PC-9 (cell line): ENCODE measurements around the gene PBX4. TPM values are rescaled to one million over a fixed set of nuclear protein-coding genes. Genes with fewer than 3 reads are reported as not detected.
A peak's percentile ranks its signal among the peaks of the same experiment; 100 is the strongest.
"Not testable (repeated sequence)": the region's sequence is repeated elsewhere in the genome, so short reads cannot be mapped to it uniquely, and the experiment has no call there.

Experiments
- BruUV-seq: library from RNA; stranded (reverse); fragments of 400-500 nt; replicated peaks from 2 replicates; lab custom pipeline; 2021; lab: Mats Ljungman, UMichigan
- CTCF ChIA-PET: fragments of 300-600 bp; sonication (Branson Sonifier 250); formaldehyde crosslinking; loops from one replicate; lab custom pipeline; 2022; ENCODE audit warnings: antibody characterized with exemption; lab: Charles Lee
- POLR2A ChIA-PET: fragments of 300-600 bp; sonication (Branson Sonifier 250); formaldehyde crosslinking; loops from one replicate; lab custom pipeline; 2022; ENCODE audit warnings: antibody characterized with exemption; ENCODE audit not compliant: unreplicated experiment; lab: Charles Lee
- DNase-seq, 2 experiments: peaks; one replicate each; pipeline versions ENCODE4 v3.0.0 to v3.0.0-alpha.2; 2015 to 2022; ENCODE audit warnings: mixed read lengths in 1 of 2
- H2AFZ ChIP-seq: fragments of 200-600 bp; sonication (generic); 2 replicates; pipeline ENCODE4 v1.8.1; 2017; ENCODE audit warnings: antibody characterized with exemption
- H3F3A ChIP-seq: fragments of 200-600 bp; sonication (generic); 2 replicates; pipeline ENCODE4 v1.8.1; 2017; ENCODE audit warnings: antibody characterized with exemption, mild to moderate bottlenecking, low read depth; ENCODE audit not compliant: insufficient read depth
- H3K27ac ChIP-seq: fragments of 200-600 bp; sonication (generic); 2 replicates; pipeline ENCODE4 v1.6.1; 2016; ENCODE audit warnings: mixed run types
- H3K27me3 ChIP-seq: fragments of 200-600 bp; sonication (generic); 2 replicates; pipeline ENCODE4 v1.6.1; 2016; ENCODE audit warnings: low read depth, mixed run types; ENCODE audit not compliant: insufficient read depth
- H3K36me3 ChIP-seq: fragments of 200-600 bp; sonication (generic); 2 replicates; pipeline ENCODE4 v1.6.1; 2016; ENCODE audit warnings: low read depth, mixed run types
- H3K4me1 ChIP-seq: fragments of 200-600 bp; sonication (generic); replicated peaks from 2 replicates; pipeline ENCODE4 v1.6.1; 2016; ENCODE audit warnings: mixed run types; ENCODE audit not compliant: insufficient read depth
- H3K4me2 ChIP-seq: fragments of 200-600 bp; sonication (generic); 2 replicates; pipeline ENCODE4 v1.6.1; 2017; ENCODE audit warnings: mixed run types
- H3K4me3 ChIP-seq: fragments of 200-600 bp; sonication (generic); 2 replicates; pipeline ENCODE4 v1.6.1; 2016; ENCODE audit warnings: mixed run types
- H3K79me2 ChIP-seq: fragments of 200-600 bp; sonication (generic); 2 replicates; pipeline ENCODE4 v1.6.1; 2017; ENCODE audit warnings: low read depth, mixed run types
- H3K9me2 ChIP-seq: fragments of 200-600 bp; sonication (generic); 2 replicates; pipeline ENCODE4 v1.8.1; 2017; ENCODE audit warnings: mild to moderate bottlenecking; ENCODE audit not compliant: insufficient read depth
- H3K9me3 ChIP-seq: fragments of 200-600 bp; sonication (generic); 2 replicates; pipeline ENCODE4 v1.8.1; 2016; ENCODE audit warnings: low read depth; ENCODE audit not compliant: insufficient read depth
- H4K20me1 ChIP-seq: fragments of 200-600 bp; sonication (generic); 2 replicates; pipeline ENCODE4 v1.8.1; 2017; ENCODE audit not compliant: insufficient read depth
- EZH2 ChIP-seq: fragments of 200-600 bp; sonication (generic); IDR thresholded peaks from 2 replicates; pipeline ENCODE4 v1.8.0; 2017; ENCODE audit warnings: antibody characterized with exemption, low read depth
- intact Hi-C: fragments of 100-400 bp; cut with micrococcal nuclease; formaldehyde crosslinking; loops from one replicate; pipeline ENCODE4 v1.10.0; 2022; ENCODE audit not compliant: unreplicated experiment
- total RNA-seq: library from RNA; stranded (reverse); gene quantifications from 2 replicates; pipeline ENCODE4 v1.2.3, GENCODE V29; 2021
- TF ChIP-seq, protein P1 (sequence below): fragments of 200-600 bp; sonication (generic); conservative IDR thresholded peaks from 2 replicates; pipeline ENCODE4 v1.6.1; 2017; ENCODE audit warnings: mixed run types, antibody characterized with exemption, mild to moderate bottlenecking, moderate library complexity

The PBX4 gene
- total RNA-seq, 1 experiment from 2014 or later = 5.7 TPM

DNA sequence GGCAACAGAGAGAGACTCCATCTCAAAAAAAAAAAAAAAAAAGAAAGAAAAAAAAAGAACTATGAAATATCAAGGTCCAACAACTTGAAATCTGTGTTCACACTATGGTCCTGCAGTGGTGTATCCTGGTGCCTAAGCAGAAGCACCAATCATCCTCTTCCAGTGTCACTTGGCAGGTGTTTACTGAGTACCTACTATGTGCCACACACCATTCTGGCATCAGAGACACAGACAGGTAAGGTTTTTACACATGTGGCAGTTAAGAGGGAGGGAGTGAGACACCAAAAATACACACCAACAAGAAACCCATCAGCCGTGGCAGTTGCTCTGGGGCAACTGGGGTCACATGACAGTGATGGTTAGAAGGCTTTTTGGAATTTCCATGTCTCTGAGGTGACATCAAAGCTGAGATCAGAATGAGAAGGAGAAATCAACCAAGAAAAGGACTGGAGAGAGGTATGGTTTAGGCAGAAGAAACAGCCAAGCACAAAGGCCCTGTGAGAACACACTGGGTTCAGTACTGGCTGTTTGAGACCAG lies 17.6 kb downstream of the PBX4 start:
- Histone ChIP-seq H4K20me1 (no peaks in the 10 kb centered on the region), H3K79me2 (peaks cover 10% of the 10 kb centered on the region; the same call in 1 of the 2 replicates), H3K4me1 (peaks cover 62% of the 10 kb centered on the region), H3K27ac (0 out of 2 replicates have a peak overlapping the region, but pooled peaks have one; percentile 73), H3F3A (peaks cover 50% of the 10 kb centered on the region), H3K27me3 (no peaks in the 10 kb centered on the region), H3K4me2 (0 out of 2 replicates have a peak overlapping the region, but pooled peaks have one; percentile 58), H3K9me3 (no peaks in the 10 kb centered on the region), H3K9me2 (no peaks in the 10 kb centered on the region), H3K36me3 (no peaks in the 10 kb centered on the region), H3K4me3 (no peak overlapping the region), H2AFZ (no peak overlapping the region)
- intact Hi-C loops = no loop called here
- CTCF ChIA-PET = no interaction called here
- BruUV-seq = no TSS peak
- TF ChIP-seq, protein P1, sequence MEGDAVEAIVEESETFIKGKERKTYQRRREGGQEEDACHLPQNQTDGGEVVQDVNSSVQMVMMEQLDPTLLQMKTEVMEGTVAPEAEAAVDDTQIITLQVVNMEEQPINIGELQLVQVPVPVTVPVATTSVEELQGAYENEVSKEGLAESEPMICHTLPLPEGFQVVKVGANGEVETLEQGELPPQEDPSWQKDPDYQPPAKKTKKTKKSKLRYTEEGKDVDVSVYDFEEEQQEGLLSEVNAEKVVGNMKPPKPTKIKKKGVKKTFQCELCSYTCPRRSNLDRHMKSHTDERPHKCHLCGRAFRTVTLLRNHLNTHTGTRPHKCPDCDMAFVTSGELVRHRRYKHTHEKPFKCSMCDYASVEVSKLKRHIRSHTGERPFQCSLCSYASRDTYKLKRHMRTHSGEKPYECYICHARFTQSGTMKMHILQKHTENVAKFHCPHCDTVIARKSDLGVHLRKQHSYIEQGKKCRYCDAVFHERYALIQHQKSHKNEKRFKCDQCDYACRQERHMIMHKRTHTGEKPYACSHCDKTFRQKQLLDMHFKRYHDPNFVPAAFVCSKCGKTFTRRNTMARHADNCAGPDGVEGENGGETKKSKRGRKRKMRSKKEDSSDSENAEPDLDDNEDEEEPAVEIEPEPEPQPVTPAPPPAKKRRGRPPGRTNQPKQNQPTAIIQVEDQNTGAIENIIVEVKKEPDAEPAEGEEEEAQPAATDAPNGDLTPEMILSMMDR = no peak
- no peak for TF ChIP-seq EZH2
- POLR2A ChIA-PET = no interaction called here
- peak in 1 of 2 experiments; percentile 8 for DNase-seq

GRCh38 chr19:19598728-19599451 lies 19.6 kb downstream of the PBX4 start:
- H3K36me3 ChIP-seq, intact Hi-C loops, H3K9me3 ChIP-seq, BruUV-seq, H3K9me2 ChIP-seq, H3K27ac ChIP-seq, H4K20me1 ChIP-seq, H3K4me2 ChIP-seq, H3K27me3 ChIP-seq, H3K79me2 ChIP-seq, CTCF ChIA-PET, H2AFZ ChIP-seq, DNase-seq, POLR2A ChIA-PET, H3K4me3 ChIP-seq: not testable (repeated sequence)
- H3K4me1 ChIP-seq = peaks cover 72% of the 10 kb centered on the region
- H3F3A ChIP-seq = peaks cover 63% of the 10 kb centered on the region

- Histone ChIP-seq H3K79me2 (peaks cover 10% of the 10 kb centered on the region; the same call in 1 of the 2 replicates), H3K36me3 (no peaks in the 10 kb centered on the region), H3K4me2 (no peak overlapping the region), H3K9me3 (no peaks in the 10 kb centered on the region), H3F3A (peaks cover 57% of the 10 kb centered on the region), H3K9me2 (no peaks in the 10 kb centered on the region), H2AFZ (no peak overlapping the region), H3K27me3 (no peaks in the 10 kb centered on the region), H3K4me3 (no peak overlapping the region), H3K27ac (no peak overlapping the region), H4K20me1 (no peaks in the 10 kb centered on the region), H3K4me1 (peaks cover 75% of the 10 kb centered on the region)
- ChIA-PET POLR2A (no interaction called here), CTCF (no interaction called here)
- no peak for DNase-seq
- intact Hi-C loops = no loop called here
- no TSS peak for BruUV-seq
- TF ChIP-seq, protein P1 = no peak
- no peak for TF ChIP-seq EZH2
These were observed 20.6 kb downstream of the PBX4 start for GRCh38 chr19:19597809-19598306.
